IMR-90 (cell line): Measurements from ENCODE around the gene USP35. TPM values are rescaled to one million over a fixed set of nuclear protein-coding genes. Genes with fewer than 3 reads are reported as not detected.

ENCODE experiments used
- ATAC-seq: fragments of 200-7000 bp; cut with Tn5 transposase; 2 replicates; pipeline ENCODE4 v1.9.1; 2020; ENCODE audit warnings: low read depth, mild to moderate bottlenecking, moderate library complexity
- BruUV-seq: library from RNA; stranded (reverse); fragments of 400-500 nt; replicated peaks from 2 replicates; lab custom pipeline; 2021; lab: Mats Ljungman, UMichigan
- CTCF ChIA-PET: fragments of 300-600 bp; formaldehyde crosslinking; extraction: SDS; loops from one replicate; lab custom pipeline; 2021; ENCODE audit warnings: antibody characterized with exemption; lab: Yijun Ruan, JAX
- POLR2A ChIA-PET: fragments of 300-600 bp; sonication (Branson Sonifier 250); formaldehyde crosslinking; loops from one replicate; lab custom pipeline; 2022; ENCODE audit warnings: antibody characterized with exemption; ENCODE audit not compliant: unreplicated experiment; lab: Charles Lee
- DNase-seq: peaks from one replicate; pipeline ENCODE4 v3.0.0; 2013
- H2AFZ ChIP-seq: replicated peaks from 2 replicates; pipeline ENCODE3; 2013; ENCODE audit warnings: low read length, mild to moderate bottlenecking; ENCODE audit not compliant: poor library complexity
- H2AK5ac ChIP-seq: 2 replicates; pipeline ENCODE4 v1.6.1; 2013; ENCODE audit warnings: low read depth, low read length, inconsistent platforms
- H2AK9ac ChIP-seq: replicated peaks from 2 replicates; pipeline ENCODE3; 2013; ENCODE audit warnings: mild to moderate bottlenecking, low read depth, low read length, moderate library complexity; ENCODE audit not compliant: poor library complexity
- H2BK120ac ChIP-seq: 2 replicates; pipeline ENCODE4 v1.6.1; 2013; ENCODE audit warnings: low read depth, low read length, inconsistent platforms
- H2BK15ac ChIP-seq: 3 replicates; pipeline ENCODE4 v1.6.1; 2013; ENCODE audit warnings: low read depth, low read length, inconsistent platforms
- H2BK20ac ChIP-seq: 2 replicates; pipeline ENCODE4 v1.6.1; 2013; ENCODE audit warnings: low read depth, mild to moderate bottlenecking, inconsistent platforms, low read length, moderate library complexity
- H2BK5ac ChIP-seq: 2 replicates; pipeline ENCODE4 v1.6.1; 2013; ENCODE audit warnings: mild to moderate bottlenecking, low read depth, low read length, inconsistent platforms; ENCODE audit not compliant: poor library complexity, severe bottlenecking
- H3K14ac ChIP-seq: replicated peaks from 2 replicates; pipeline ENCODE4 v1.6.1; 2013; ENCODE audit warnings: low read depth, low read length, inconsistent platforms
- H3K18ac ChIP-seq: 2 replicates; pipeline ENCODE4 v1.6.1; 2013; ENCODE audit warnings: low read depth, low read length, control low read depth
- H3K23ac ChIP-seq: 2 replicates; pipeline ENCODE4 v1.6.1; 2013; ENCODE audit warnings: low read depth, low read length, inconsistent platforms
- H3K27ac ChIP-seq: 2 replicates; pipeline ENCODE4 v1.5.1; 2013; ENCODE audit warnings: mild to moderate bottlenecking, control low read depth, low read length; ENCODE audit not compliant: insufficient read depth
- H3K27me3 ChIP-seq: 2 replicates; pipeline ENCODE4 v1.6.1; 2013; ENCODE audit warnings: low read length; ENCODE audit not compliant: control insufficient read depth, insufficient read depth
- H3K36me3 ChIP-seq: 2 replicates; pipeline ENCODE4 v1.6.1; 2013; ENCODE audit warnings: low read length, mixed read lengths; ENCODE audit not compliant: control insufficient read depth, insufficient read depth
- H3K4ac ChIP-seq: 2 replicates; pipeline ENCODE4 v1.6.1; 2013; ENCODE audit warnings: low read depth, low read length, inconsistent platforms
- H3K4me1 ChIP-seq: 2 replicates; pipeline ENCODE4 v1.6.1; 2013; ENCODE audit warnings: low read length, mixed read lengths; ENCODE audit not compliant: control insufficient read depth, insufficient read depth
- H3K4me2 ChIP-seq: 2 replicates; pipeline ENCODE4 v1.6.1; 2013; ENCODE audit warnings: low read depth, mild to moderate bottlenecking, control low read depth, low read length, moderate library complexity
- H3K4me3 ChIP-seq: 2 replicates; pipeline ENCODE4 v1.5.1; 2013; ENCODE audit warnings: low read depth, mild to moderate bottlenecking, control low read depth, low read length, moderate library complexity; ENCODE audit not compliant: insufficient read depth
- H3K56ac ChIP-seq: 2 replicates; pipeline ENCODE4 v1.6.1; 2013; ENCODE audit warnings: low read length, inconsistent platforms; ENCODE audit not compliant: insufficient read depth; ENCODE audit errors: extremely low read depth
- H3K79me1 ChIP-seq, 2 experiments: 2 replicates each; pipeline ENCODE4 v1.6.1; 2013; ENCODE audit warnings: low read length in 2 of 2, inconsistent platforms in 1 of 2, low read depth in 1 of 2
- H3K9ac ChIP-seq: 2 replicates; pipeline ENCODE4 v1.6.1; 2013; ENCODE audit warnings: low read depth, low read length, control low read depth
- H3K9me1 ChIP-seq: 2 replicates; pipeline ENCODE4 v1.6.1; 2013; ENCODE audit warnings: low read length, inconsistent platforms; ENCODE audit not compliant: insufficient read depth
- H3K9me3 ChIP-seq: 2 replicates; pipeline ENCODE4 v1.6.1; 2013; ENCODE audit warnings: low read length; ENCODE audit not compliant: control insufficient read depth, insufficient read depth
- H4K20me1 ChIP-seq: 2 replicates; pipeline ENCODE4 v1.6.1; 2013; ENCODE audit warnings: low read length, inconsistent platforms; ENCODE audit not compliant: insufficient read depth
- H4K5ac ChIP-seq: 2 replicates; pipeline ENCODE4 v1.6.1; 2013; ENCODE audit warnings: mild to moderate bottlenecking, low read depth, low read length, control low read depth
- H4K8ac ChIP-seq, 2 experiments: 2 replicates each; pipeline ENCODE4 v1.6.1; 2013; ENCODE audit warnings: low read depth in 2 of 2, low read length in 2 of 2, control low read depth in 1 of 2, inconsistent platforms in 1 of 2
- H4K91ac ChIP-seq: 2 replicates; pipeline ENCODE4 v1.6.1; 2013; ENCODE audit warnings: low read depth, low read length, inconsistent platforms; ENCODE audit not compliant: insufficient read depth
- BHLHE40 ChIP-seq: fragments of 150-350 bp; IDR thresholded peaks from 2 replicates; pipeline ENCODE4 v1.6.1; 2016; ENCODE audit warnings: mild to moderate bottlenecking, low read depth, low read length
- CEBPB ChIP-seq: IDR thresholded peaks from 2 replicates; pipeline ENCODE4 v1.6.1; 2012; ENCODE audit warnings: low read depth, low read length, improper control_type of control experiment
- CHD1 ChIP-seq: IDR thresholded peaks from 2 replicates; pipeline ENCODE4 v1.6.1; 2012; ENCODE audit warnings: low read depth, low read length, improper control_type of control experiment
- FOS ChIP-seq: fragments of 150-350 bp; IDR thresholded peaks from 2 replicates; pipeline ENCODE4 v1.6.1; 2016; ENCODE audit warnings: low read depth, low read length
- MAFK ChIP-seq: IDR thresholded peaks from 2 replicates; pipeline ENCODE4 v1.6.1; 2012; ENCODE audit warnings: low read depth, low read length, improper control_type of control experiment
- MAZ ChIP-seq: IDR thresholded peaks from 2 replicates; pipeline ENCODE4 v1.6.1; 2012; ENCODE audit warnings: low read depth, mild to moderate bottlenecking, low read length, improper control_type of control experiment, moderate library complexity, borderline replicate concordance
- MXI1 ChIP-seq: IDR thresholded peaks from 2 replicates; pipeline ENCODE4 v1.6.1; 2012; ENCODE audit warnings: low read depth, mild to moderate bottlenecking, low read length, moderate library complexity, borderline replicate concordance
- NFE2L2 ChIP-seq: fragments of 150-350 bp; IDR thresholded peaks from 2 replicates; pipeline ENCODE4 v1.6.1; 2016; ENCODE audit warnings: low read depth, mild to moderate bottlenecking, low read length
- POLR2A ChIP-seq: IDR thresholded peaks from 2 replicates; pipeline ENCODE4 v1.6.1; 2012; ENCODE audit warnings: mild to moderate bottlenecking, low read depth, low read length
- RAD21 ChIP-seq: IDR thresholded peaks from 2 replicates; pipeline ENCODE4 v1.6.1; 2012; ENCODE audit warnings: low read length, improper control_type of control experiment
- RCOR1 ChIP-seq: IDR thresholded peaks from 2 replicates; pipeline ENCODE4 v1.6.1; 2012; ENCODE audit warnings: mild to moderate bottlenecking, low read length, improper control_type of control experiment; ENCODE audit not compliant: insufficient replicate concordance
- RFX5 ChIP-seq: IDR thresholded peaks from 2 replicates; pipeline ENCODE4 v1.8.0; 2012; ENCODE audit warnings: low read depth, mild to moderate bottlenecking, low read length, moderate library complexity
- SMC3 ChIP-seq: fragments of 150-350 bp; IDR thresholded peaks from 2 replicates; pipeline ENCODE4 v1.6.1; 2016; ENCODE audit warnings: low read depth, mild to moderate bottlenecking, antibody characterized with exemption, low read length, moderate library complexity
- WGBS, 2 experiments: methylation state at CpG; one replicate each; pipeline versions ENCODE4 v1.1.5 to v1.1.7; 2013; ENCODE audit warnings: missing lambda C conversion rate in 2 of 2; ENCODE audit not compliant: insufficient read length in 1 of 2; ENCODE audit errors: extremely low coverage in 2 of 2; 5-methylcytosine and 5-hydroxymethylcytosine counted together
- dilution Hi-C: fragments of 300-500 bp; cut with HindIII; formaldehyde crosslinking; loops from one replicate; pipeline ENCODE4 v1.14.3; 2018; ENCODE audit warnings: low sequenced_read_pairs; ENCODE audit not compliant: unreplicated experiment
- in situ Hi-C: fragments of 300-500 bp; cut with MboI; formaldehyde crosslinking; loops from 3 replicates; pipeline ENCODE4 v1.14.3; 2019; ENCODE audit warnings: low sequenced_read_pairs, inconsistent platforms, mixed read lengths
- intact Hi-C: fragments of 100-400 bp; cut with micrococcal nuclease; formaldehyde crosslinking; loops from 2 replicates; pipeline ENCODE4 v1.10.0; 2022
- polyA plus RNA-seq, 3 experiments: library from polyadenylated mRNA; depleted of rRNA; stranded (reverse); fragments of >200 nt; gene quantifications; 2 replicates each; pipeline ENCODE4 v1.2.3, GENCODE V29; 2012; ENCODE audit warnings: low replicate concordance in 1 of 3
- total RNA-seq: library from RNA; depleted of rRNA; stranded (reverse); fragments of >200 nt; gene quantifications from 2 replicates; pipeline ENCODE4 v1.2.3, GENCODE V29; 2012
- TF ChIP-seq, protein P1 (sequence below): conservative IDR thresholded peaks from 2 replicates; pipeline ENCODE4 v1.5.1; 2012; ENCODE audit warnings: mild to moderate bottlenecking, low read depth, low read length, improper control_type of control experiment
- TF ChIP-seq, protein P2 (sequence below): fragments of 150-350 bp; IDR thresholded peaks from 2 replicates; pipeline ENCODE4 v1.6.1; 2016; ENCODE audit warnings: low read depth, mild to moderate bottlenecking, low read length, moderate library complexity, borderline replicate concordance
- TF ChIP-seq, protein P3 (sequence below): fragments of 150-350 bp; IDR thresholded peaks from 2 replicates; pipeline ENCODE4 v1.6.1; 2017; ENCODE audit warnings: mild to moderate bottlenecking, antibody characterized with exemption, low read length, low read depth

The USP35 gene
- total and polyA plus RNA-seq, 2 of the 4 experiments (the other 2 are of a cell fraction), result 2.7 to 11.3 TPM

DNA sequence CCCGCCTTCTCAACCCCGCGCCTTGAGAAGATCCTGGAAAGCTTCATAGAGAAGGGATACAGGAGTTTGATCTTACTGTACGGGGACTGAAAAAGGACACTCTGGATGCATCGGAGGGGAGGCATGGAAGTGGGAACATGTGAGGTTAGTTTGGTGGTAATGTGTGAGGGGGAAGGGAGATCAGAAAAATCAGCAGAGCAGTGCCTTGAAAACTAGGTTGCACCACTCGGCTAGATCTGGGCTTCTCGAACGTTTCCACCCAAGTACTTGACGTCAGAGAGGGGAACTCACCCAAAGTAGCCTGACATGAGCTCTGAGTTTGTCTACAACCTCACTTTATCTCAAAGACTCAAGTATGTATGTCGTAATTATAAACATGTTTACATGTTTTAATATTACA lies 14.5 kb downstream of the USP35 start:
- Histone ChIP-seq H2AK9ac (no peak overlapping the region), H3K23ac (no peak overlapping the region), H3K36me3 (peaks cover 51% of the 10 kb centered on the region), H3K27me3 (no peaks in the 10 kb centered on the region), H3K14ac (no peak overlapping the region), H2BK5ac (no peak overlapping the region), H3K4ac (no peak overlapping the region), H2AFZ (no peak overlapping the region), H3K9me1 (peaks cover 4% of the 10 kb centered on the region), H3K4me1 (peaks cover 8% of the 10 kb centered on the region; the same call in 1 of the 2 replicates), H4K20me1 (peaks cover 12% of the 10 kb centered on the region), H2BK15ac (no peak overlapping the region), H3K9ac (no peak overlapping the region), H4K5ac (no peak overlapping the region), H3K79me1 (peaks cover 11 to 34% of the 10 kb centered on the region in 2 experiments), H2AK5ac (no peak overlapping the region), H3K27ac (no peak overlapping the region), H4K8ac (no peak overlapping the region), H3K56ac (no peak overlapping the region), H3K9me3 (no peaks in the 10 kb centered on the region), H4K91ac (no peak overlapping the region), H3K18ac (no peak overlapping the region), H2BK20ac (no peak overlapping the region), H3K4me3 (no peak overlapping the region), H3K4me2 (no peak overlapping the region), H2BK120ac (no peak overlapping the region)
- ATAC-seq (no peak), DNase-seq (no peak)
- no peak for TF ChIP-seq MAZ
- no peak for TF ChIP-seq POLR2A
- no peak for TF ChIP-seq FOS
- TF ChIP-seq SMC3, result no peak
- TF ChIP-seq, protein P1, sequence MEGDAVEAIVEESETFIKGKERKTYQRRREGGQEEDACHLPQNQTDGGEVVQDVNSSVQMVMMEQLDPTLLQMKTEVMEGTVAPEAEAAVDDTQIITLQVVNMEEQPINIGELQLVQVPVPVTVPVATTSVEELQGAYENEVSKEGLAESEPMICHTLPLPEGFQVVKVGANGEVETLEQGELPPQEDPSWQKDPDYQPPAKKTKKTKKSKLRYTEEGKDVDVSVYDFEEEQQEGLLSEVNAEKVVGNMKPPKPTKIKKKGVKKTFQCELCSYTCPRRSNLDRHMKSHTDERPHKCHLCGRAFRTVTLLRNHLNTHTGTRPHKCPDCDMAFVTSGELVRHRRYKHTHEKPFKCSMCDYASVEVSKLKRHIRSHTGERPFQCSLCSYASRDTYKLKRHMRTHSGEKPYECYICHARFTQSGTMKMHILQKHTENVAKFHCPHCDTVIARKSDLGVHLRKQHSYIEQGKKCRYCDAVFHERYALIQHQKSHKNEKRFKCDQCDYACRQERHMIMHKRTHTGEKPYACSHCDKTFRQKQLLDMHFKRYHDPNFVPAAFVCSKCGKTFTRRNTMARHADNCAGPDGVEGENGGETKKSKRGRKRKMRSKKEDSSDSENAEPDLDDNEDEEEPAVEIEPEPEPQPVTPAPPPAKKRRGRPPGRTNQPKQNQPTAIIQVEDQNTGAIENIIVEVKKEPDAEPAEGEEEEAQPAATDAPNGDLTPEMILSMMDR, result no peak
- TF ChIP-seq, protein P2, sequence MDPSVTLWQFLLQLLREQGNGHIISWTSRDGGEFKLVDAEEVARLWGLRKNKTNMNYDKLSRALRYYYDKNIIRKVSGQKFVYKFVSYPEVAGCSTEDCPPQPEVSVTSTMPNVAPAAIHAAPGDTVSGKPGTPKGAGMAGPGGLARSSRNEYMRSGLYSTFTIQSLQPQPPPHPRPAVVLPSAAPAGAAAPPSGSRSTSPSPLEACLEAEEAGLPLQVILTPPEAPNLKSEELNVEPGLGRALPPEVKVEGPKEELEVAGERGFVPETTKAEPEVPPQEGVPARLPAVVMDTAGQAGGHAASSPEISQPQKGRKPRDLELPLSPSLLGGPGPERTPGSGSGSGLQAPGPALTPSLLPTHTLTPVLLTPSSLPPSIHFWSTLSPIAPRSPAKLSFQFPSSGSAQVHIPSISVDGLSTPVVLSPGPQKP, result no peak
- TF ChIP-seq RAD21, result no peak
- TF ChIP-seq NFE2L2, result no peak
- TF ChIP-seq MAFK, result no peak
- TF ChIP-seq, protein P3, sequence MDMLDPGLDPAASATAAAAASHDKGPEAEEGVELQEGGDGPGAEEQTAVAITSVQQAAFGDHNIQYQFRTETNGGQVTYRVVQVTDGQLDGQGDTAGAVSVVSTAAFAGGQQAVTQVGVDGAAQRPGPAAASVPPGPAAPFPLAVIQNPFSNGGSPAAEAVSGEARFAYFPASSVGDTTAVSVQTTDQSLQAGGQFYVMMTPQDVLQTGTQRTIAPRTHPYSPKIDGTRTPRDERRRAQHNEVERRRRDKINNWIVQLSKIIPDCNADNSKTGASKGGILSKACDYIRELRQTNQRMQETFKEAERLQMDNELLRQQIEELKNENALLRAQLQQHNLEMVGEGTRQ, result no peak
- no peak for TF ChIP-seq MXI1
- no peak for TF ChIP-seq RFX5
- TF ChIP-seq RCOR1, result no peak
- no peak for TF ChIP-seq BHLHE40
- no peak for TF ChIP-seq CEBPB
- TF ChIP-seq CHD1, result no peak
- WGBS, 2 experiments, result 97% methylated on average over 5 of the region's 10 CpGs; no CpG with 5 or more reads in 1 of the 2 experiments
- POLR2A ChIA-PET, result interaction anchor here (0.6 to 0.7 kb wide), 2 partner anchors 54 to 611 kb away, joined by 3 to 4 read pairs; no protein-coding TSS in a partner anchor
- BruUV-seq, result no TSS peak
- dilution Hi-C loops, result no loop called here
- CTCF ChIA-PET, result no interaction called here
- in situ Hi-C loops, result no loop called here
- intact Hi-C loops, result no loop called here
